Sigmoid colon (tissue), 7 donors: ENCODE data around the gene TMEM18. TPM values are rescaled to one million over a fixed set of nuclear protein-coding genes. Genes with fewer than 3 reads are reported as not detected.
A peak's percentile ranks its signal among the peaks of the same experiment; 100 is the strongest.

Source experiments
- DNase-seq: peaks from one replicate; pipeline ENCODE4 v3.0.0-alpha.2; 2019
- H3K27ac ChIP-seq, 4 donors: fragments of 200-600 bp; sonication (generic); one replicate each; pipeline ENCODE4 v1.5.1; 2016 to 2019; ENCODE audit warnings: mild to moderate bottlenecking in 1 of 4
- H3K27me3 ChIP-seq, 3 donors: fragments of 200-600 bp; sonication (generic); one replicate each; pipeline ENCODE4 v1.5.1; 2019; ENCODE audit warnings: mild to moderate bottlenecking in 1 of 3
- H3K36me3 ChIP-seq, 4 donors: fragments of 200-600 bp; sonication (generic); one replicate each; pipeline ENCODE4 v1.5.1; 2016 to 2019
- H3K4me1 ChIP-seq, 4 donors: fragments of 200-600 bp; sonication (generic); one replicate each; pipeline ENCODE4 v1.5.1; 2017 to 2019
- H3K4me3 ChIP-seq, 4 donors: fragments of 200-600 bp; sonication (generic); one replicate each; pipeline ENCODE4 v1.5.1; 2017 to 2019; ENCODE audit warnings: mild to moderate bottlenecking in 2 of 4, moderate library complexity in 1 of 4
- H3K9me3 ChIP-seq, 4 donors: fragments of 200-600 bp in 3 of 4; sonication (generic) in 3 of 4; one replicate each; pipeline versions ENCODE4 v1.5.1 to v1.6.1; 2013 to 2019
- EP300 ChIP-seq, 4 donors: sonication (generic); formaldehyde crosslinking; IDR thresholded peaks; one replicate each; pipeline ENCODE4 v1.6.1; 2017; ENCODE audit warnings: antibody characterized with exemption in 4 of 4
- POLR2A ChIP-seq, 2 donors: fragments of 450-650 bp; IDR thresholded peaks; one replicate each; pipeline ENCODE4 v1.6.1; 2016; ENCODE audit warnings: antibody characterized with exemption in 2 of 2, mild to moderate bottlenecking in 2 of 2, moderate library complexity in 2 of 2
- POLR2AphosphoS5 ChIP-seq, 4 donors: sonication (generic); formaldehyde crosslinking; IDR thresholded peaks; one replicate each; pipeline ENCODE4 v1.6.1; 2017; ENCODE audit warnings: antibody characterized with exemption in 4 of 4
- WGBS, 2 donors: extraction: QIAGEN DNeasy Blood & Tissue Kit; methylation state at CpG; one replicate each; pipeline ENCODE4 v1.1.7; 2013; 5-methylcytosine and 5-hydroxymethylcytosine counted together
- intact Hi-C: fragments of 100-400 bp; cut with DNase I; formaldehyde crosslinking; loops from one replicate; pipeline ENCODE4 v1.15.1; 2023
- polyA plus RNA-seq, 3 donors: library from polyadenylated mRNA; stranded (reverse); fragments of 200-250 nt; gene quantifications; one replicate each; pipeline ENCODE4 v1.2.3, GENCODE V29; 2013
- total RNA-seq, 4 donors: library from RNA; depleted of rRNA; stranded (reverse); fragments of >200 nt; gene quantifications; one replicate each; pipeline ENCODE4 v1.1.0, GENCODE V29; 2016
- TF ChIP-seq, protein P1 (sequence below), 4 experiments: fragments of 450-650 bp in 3 of 4; fragments of 200-600 bp in 1 of 4; IDR thresholded peaks; one replicate each; pipeline ENCODE4 v1.5.1; 2016 to 2019; ENCODE audit warnings: antibody characterized with exemption in 4 of 4, mild to moderate bottlenecking in 3 of 4, moderate library complexity in 2 of 4
- donor health status: healthy with polysubstance abuse.
- donor health status: Bipolar disorder and iron deficiency.
- donor health status: healthy.

TMEM18 gene
- total and polyA plus RNA-seq, 7 donors = 10.6 to 26.8 (median 22.7) TPM

DNA sequence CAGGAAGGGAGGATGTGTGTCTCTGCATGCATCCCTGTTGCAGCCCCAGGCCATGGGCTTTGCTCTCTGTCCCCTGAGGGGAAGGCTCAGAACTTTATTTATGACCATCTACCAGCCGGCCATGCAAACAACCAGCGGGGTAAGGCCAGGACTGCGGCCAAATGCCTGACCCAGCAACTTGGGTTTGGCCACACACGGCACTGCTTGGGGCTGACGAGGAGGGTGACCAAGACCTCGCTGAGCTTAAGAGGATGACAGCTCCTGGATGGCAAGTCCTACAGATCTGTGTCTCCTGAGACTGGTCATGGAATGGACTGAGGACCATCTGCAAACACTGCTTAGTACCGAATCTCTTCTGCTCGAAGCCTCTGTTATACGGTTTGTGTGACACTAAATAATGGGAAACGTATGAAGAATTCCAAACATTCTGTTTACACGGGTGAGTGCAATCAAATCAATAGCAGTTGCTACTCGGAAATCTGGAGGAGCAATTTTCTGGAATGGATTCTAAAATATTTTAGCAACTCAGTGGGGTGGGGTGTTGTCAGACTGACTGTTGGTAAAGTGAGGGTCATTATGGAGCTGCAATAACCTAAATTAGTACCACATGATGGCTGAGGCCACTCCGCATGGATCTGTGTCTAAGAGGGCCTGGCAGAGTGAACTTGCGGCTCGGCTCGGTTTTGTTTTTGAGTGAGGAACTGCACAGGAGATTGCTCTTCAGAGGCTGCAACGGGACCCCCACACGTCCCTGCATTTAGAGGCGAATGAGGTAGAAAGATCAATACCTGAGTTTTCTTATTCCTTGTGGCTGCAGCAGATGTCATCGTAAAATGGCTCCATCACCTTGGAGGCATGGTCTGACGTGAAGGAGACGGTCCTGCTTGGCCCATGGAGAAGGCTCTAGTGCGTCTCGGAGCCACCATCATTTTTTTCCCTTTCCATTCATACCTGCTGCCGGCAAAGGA lies 26.6 kb downstream of the TMEM18 start:
- peak; percentile 44 for DNase-seq
- Histone ChIP-seq H3K27ac (no peak overlapping the region), H3K9me3 (no peaks in the 10 kb centered on the region), H3K4me3 (no peak overlapping the region), H3K36me3 (no peaks in the 10 kb centered on the region), H3K27me3 (peaks cover 0 to 10% (median 4%) of the 10 kb centered on the region in 3 donors), H3K4me1 (no peaks in the 10 kb centered on the region)
- WGBS, 2 donors = 74 to 79% methylated on average over 25 of the region's 25 CpGs
- intact Hi-C loops = no loop called here
- TF ChIP-seq, protein P1, sequence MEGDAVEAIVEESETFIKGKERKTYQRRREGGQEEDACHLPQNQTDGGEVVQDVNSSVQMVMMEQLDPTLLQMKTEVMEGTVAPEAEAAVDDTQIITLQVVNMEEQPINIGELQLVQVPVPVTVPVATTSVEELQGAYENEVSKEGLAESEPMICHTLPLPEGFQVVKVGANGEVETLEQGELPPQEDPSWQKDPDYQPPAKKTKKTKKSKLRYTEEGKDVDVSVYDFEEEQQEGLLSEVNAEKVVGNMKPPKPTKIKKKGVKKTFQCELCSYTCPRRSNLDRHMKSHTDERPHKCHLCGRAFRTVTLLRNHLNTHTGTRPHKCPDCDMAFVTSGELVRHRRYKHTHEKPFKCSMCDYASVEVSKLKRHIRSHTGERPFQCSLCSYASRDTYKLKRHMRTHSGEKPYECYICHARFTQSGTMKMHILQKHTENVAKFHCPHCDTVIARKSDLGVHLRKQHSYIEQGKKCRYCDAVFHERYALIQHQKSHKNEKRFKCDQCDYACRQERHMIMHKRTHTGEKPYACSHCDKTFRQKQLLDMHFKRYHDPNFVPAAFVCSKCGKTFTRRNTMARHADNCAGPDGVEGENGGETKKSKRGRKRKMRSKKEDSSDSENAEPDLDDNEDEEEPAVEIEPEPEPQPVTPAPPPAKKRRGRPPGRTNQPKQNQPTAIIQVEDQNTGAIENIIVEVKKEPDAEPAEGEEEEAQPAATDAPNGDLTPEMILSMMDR (IDR thresholded peaks at IDR 0.05) = no peak
- no peak for TF ChIP-seq POLR2A (IDR thresholded peaks at IDR 0.05)
- TF ChIP-seq POLR2AphosphoS5 (IDR thresholded peaks at IDR 0.05) = no peak
- no peak for TF ChIP-seq EP300 (IDR thresholded peaks at IDR 0.05)

DNA sequence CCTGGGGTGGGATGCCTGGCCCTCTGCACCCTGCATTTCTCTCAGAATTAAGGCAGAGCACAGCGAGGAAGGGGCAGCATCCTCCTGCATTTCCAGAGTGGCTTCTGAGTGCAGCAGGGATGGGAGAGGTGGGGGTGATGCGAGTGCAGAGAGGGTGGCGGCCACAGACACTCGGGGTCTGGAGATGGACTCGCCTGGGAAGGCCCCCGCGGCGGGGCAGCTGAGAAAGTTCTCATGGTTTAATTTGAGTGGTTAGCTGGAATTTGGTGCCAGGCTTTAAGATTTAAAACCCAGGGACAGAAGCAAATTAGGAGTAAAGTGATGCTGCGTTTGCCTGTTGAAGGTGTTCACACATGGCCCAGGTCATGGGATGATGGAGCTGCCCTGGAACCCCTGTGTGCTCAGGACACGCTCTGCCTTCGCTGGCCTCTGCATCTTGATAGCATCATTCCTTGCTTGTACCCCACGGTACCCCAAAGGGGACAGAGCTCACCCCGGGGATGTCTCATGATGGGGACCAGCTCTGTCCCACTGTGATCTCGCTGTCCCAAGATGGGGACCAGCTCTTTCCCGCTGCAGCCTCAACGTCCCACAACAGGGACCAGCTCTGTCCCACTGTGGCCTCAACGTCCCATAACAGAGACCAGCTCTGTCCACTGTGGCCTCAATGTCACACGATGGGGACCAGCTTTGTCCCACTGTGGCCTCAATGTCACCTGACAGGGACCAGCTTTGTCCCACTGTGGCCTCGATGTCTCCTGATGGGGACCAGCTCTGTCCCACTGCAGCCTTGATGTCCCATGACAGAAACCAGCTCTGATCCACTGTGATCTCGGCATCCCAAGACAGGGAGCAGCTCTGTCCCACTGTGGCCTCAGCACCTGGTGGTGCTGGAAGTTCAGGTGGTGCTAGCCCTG lies 27.5 kb downstream of the TMEM18 start:
- no peaks in the 10 kb centered on the region for H3K4me1 ChIP-seq
- 89 to 93% methylated on average over 20 of the region's 20 CpGs for whole genome bisulfite sequencing, 2 donors
- H3K27ac ChIP-seq = no peak overlapping the region
- peak; percentile 52 for DNase-seq
- H3K27me3 ChIP-seq = peaks cover 0 to 14% (median 4%) of the 10 kb centered on the region in 3 donors
- H3K4me3 ChIP-seq = no peak overlapping the region
- H3K9me3 ChIP-seq = no peaks in the 10 kb centered on the region
- no peak for TF ChIP-seq POLR2A (IDR thresholded peaks at IDR 0.05)
- TF ChIP-seq EP300 (IDR thresholded peaks at IDR 0.05) = no peak
- TF ChIP-seq, protein P1 (IDR thresholded peaks at IDR 0.05) = no peak
- TF ChIP-seq POLR2AphosphoS5 (IDR thresholded peaks at IDR 0.05) = no peak
- no peaks in the 10 kb centered on the region for H3K36me3 ChIP-seq
- intact Hi-C loops = no loop called here

DNA sequence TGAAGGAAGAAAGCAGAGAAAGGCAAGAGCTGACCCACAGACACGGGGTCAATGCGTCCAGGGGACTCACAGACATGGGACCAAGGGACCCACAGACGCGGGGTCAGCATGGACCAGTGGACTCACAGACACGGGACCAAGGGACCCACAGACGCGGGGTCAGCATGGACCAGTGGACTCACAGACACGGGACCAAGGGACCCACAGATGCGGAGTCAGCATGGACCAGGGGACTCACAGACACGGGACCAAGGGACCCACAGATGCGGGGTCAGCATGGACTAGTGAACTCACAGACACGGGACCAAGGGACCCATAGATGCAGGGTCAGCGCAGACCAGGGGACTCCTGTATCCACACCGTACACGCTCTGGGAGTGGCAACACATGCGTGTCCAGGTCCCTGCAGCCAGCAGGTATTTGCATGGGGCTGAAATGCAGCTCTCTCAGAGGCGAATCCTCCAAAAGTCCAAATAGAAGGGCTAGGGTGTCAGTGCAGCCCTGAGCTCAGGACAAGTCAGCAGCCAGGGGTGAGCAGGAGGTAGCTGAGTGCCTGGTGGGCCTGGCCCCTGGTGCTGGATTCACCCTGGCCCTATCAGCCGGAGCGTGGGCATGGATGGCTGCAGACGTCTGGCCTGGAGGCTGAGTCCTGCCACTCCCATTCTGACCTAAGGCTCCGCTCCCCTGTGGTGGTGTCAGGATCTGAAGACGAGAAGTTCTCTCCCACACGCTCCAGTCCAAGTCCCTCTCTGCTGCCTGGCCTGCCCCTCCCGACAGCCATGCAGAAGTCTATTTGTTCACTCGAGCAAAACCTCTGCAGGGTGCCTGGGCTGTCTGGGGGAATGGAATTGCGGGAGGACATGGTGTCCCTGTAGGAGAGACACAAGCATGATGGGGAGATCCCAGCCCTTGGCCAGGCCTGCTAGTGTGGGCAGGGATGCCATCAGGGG lies 28.5 kb downstream of the TMEM18 start:
- Histone ChIP-seq H3K9me3 (no peaks in the 10 kb centered on the region), H3K27me3 (peaks cover 0 to 18% (median 4%) of the 10 kb centered on the region in 3 donors), H3K4me1 (no peaks in the 10 kb centered on the region), H3K27ac (no peak overlapping the region), H3K4me3 (no peak overlapping the region), H3K36me3 (no peaks in the 10 kb centered on the region)
- WGBS, 2 donors = 85 to 89% methylated on average over 26 of the region's 26 CpGs
- DNase-seq = peak; percentile 48
- TF ChIP-seq, protein P1 (IDR thresholded peaks at IDR 0.05) = no peak
- TF ChIP-seq EP300 (IDR thresholded peaks at IDR 0.05) = no peak
- no peak for TF ChIP-seq POLR2A (IDR thresholded peaks at IDR 0.05)
- no peak for TF ChIP-seq POLR2AphosphoS5 (IDR thresholded peaks at IDR 0.05)
- intact Hi-C loops = no loop called here

DNA sequence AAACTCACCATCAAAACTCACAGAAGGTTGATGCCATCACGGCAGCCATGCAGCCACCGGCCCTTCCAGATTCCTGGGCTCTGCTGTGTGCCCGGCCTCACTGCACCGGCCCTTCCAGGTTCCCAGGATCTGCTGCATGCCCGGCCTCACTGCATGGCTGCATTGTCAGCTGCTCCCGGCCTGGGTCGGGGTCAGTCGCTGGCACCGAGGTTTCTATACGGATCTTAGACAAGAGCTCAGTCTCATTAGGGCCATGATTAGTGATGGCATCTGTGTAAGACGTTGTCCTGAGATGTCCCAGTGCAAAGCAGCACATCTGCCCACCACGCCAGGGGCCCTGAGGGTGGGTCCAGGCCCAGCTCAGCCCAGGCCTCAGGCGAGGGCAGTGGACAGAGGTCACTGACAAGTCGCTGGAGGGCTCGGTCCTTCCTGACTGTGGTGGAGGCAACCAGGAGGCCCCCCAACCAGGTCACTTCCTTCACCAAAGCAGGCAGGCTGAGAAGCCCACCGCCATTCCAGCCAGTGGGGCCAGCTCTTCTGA lies 29.4 kb downstream of the TMEM18 start:
- peaks cover 0 to 19% (median 4%) of the 10 kb centered on the region in 3 donors for H3K27me3 ChIP-seq
- intact Hi-C loops = no loop called here
- H3K9me3 ChIP-seq = no peaks in the 10 kb centered on the region
- H3K4me3 ChIP-seq = no peak overlapping the region
- peak; percentile 41 for DNase-seq
- 89 to 90% methylated on average over 16 of the region's 16 CpGs for WGBS, 2 donors
- TF ChIP-seq, protein P1 (IDR thresholded peaks at IDR 0.05) = no peak
- no peak for TF ChIP-seq POLR2A (IDR thresholded peaks at IDR 0.05)
- no peak for TF ChIP-seq EP300 (IDR thresholded peaks at IDR 0.05)
- TF ChIP-seq POLR2AphosphoS5 (IDR thresholded peaks at IDR 0.05) = no peak
- H3K4me1 ChIP-seq = no peaks in the 10 kb centered on the region
- no peaks in the 10 kb centered on the region for H3K36me3 ChIP-seq
- no peak overlapping the region for H3K27ac ChIP-seq
